ENCODE measurements around the gene PTGES2. TPM values are rescaled to one million over a fixed set of nuclear protein-coding genes. Genes with fewer than 3 reads are reported as not detected.

The PTGES2 gene
- polyA plus RNA-seq, 1 donor from 2014 or later = 55.9 TPM

DNA sequence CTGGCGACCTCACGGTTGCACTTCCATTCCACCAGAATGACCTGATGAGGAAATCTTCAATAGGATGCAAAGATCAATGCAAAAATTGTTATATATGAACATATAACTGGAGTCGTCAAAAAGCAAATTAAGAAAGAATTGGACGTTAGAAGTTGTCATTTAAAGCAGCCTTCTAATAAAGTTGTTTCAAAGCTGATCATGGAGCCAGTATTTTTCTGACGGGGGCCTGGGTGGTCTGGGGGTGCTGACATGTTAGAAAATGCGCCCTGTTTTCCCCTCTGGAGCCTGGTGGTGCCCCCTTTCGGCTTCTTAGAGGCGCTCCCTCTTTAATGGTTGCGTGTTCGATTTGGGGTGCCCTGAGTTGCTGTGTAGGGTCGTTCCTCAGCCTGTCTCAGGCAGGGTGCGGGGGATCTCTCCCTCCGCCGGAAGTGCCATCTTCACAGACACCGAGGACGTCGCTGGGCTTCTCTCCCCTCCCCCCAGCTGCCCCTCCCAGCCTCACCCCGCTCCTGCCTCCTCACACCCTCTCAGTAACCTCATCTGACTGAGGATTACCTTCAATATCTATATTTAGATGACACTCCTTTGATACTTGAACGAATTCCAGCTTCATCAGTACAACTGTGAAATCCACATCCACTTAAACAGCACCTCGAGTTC lies 18.3 kb downstream of the PTGES2 start:
- Histone ChIP-seq H3K27me3 (ENCODE audit: insufficient read depth, low read depth, low read length) (no peaks in the 10 kb centered on the region), H3F3A (ENCODE audit: insufficient read depth, low read length, poor library complexity, severe bottlenecking) (no peaks in the 10 kb centered on the region), H3K4me3 (ENCODE audit: low read length) (no peak overlapping the region), H3K27ac (ENCODE audit: low read length) (no peak overlapping the region), H3K9me3 (ENCODE audit: low read length) (no peaks in the 10 kb centered on the region), H2AFZ (ENCODE audit: low read depth, low read length) (no peak overlapping the region), H3K36me3 (ENCODE audit: insufficient read depth, low read length) (no peaks in the 10 kb centered on the region), H3K79me2 (replicated peaks; ENCODE audit: insufficient read depth, low read length) (no peaks in the 10 kb centered on the region), H3K9me2 (ENCODE audit: insufficient read depth, low read length) (no peaks in the 10 kb centered on the region), H3K9ac (ENCODE audit: low read length) (no peak overlapping the region), H3K4me2 (ENCODE audit: low read length) (no peak overlapping the region), H4K20me1 (ENCODE audit: insufficient read depth) (no peaks in the 10 kb centered on the region)
- no peak for TF ChIP-seq EZH2 (IDR thresholded peaks at IDR 0.05; ENCODE audit: borderline replicate concordance, insufficient read depth, low read length, poor library complexity, severe bottlenecking)
- TF ChIP-seq RAD21 (conservative IDR thresholded peaks at IDR 0.05) = no peak
- TF ChIP-seq TAF1 (IDR thresholded peaks at IDR 0.05; ENCODE audit: low read depth) = no peak
- no peak for TF ChIP-seq EP300 (conservative IDR thresholded peaks at IDR 0.05; ENCODE audit: poor library complexity, severe bottlenecking)
- TF ChIP-seq, protein P1, sequence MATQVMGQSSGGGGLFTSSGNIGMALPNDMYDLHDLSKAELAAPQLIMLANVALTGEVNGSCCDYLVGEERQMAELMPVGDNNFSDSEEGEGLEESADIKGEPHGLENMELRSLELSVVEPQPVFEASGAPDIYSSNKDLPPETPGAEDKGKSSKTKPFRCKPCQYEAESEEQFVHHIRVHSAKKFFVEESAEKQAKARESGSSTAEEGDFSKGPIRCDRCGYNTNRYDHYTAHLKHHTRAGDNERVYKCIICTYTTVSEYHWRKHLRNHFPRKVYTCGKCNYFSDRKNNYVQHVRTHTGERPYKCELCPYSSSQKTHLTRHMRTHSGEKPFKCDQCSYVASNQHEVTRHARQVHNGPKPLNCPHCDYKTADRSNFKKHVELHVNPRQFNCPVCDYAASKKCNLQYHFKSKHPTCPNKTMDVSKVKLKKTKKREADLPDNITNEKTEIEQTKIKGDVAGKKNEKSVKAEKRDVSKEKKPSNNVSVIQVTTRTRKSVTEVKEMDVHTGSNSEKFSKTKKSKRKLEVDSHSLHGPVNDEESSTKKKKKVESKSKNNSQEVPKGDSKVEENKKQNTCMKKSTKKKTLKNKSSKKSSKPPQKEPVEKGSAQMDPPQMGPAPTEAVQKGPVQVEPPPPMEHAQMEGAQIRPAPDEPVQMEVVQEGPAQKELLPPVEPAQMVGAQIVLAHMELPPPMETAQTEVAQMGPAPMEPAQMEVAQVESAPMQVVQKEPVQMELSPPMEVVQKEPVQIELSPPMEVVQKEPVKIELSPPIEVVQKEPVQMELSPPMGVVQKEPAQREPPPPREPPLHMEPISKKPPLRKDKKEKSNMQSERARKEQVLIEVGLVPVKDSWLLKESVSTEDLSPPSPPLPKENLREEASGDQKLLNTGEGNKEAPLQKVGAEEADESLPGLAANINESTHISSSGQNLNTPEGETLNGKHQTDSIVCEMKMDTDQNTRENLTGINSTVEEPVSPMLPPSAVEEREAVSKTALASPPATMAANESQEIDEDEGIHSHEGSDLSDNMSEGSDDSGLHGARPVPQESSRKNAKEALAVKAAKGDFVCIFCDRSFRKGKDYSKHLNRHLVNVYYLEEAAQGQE (IDR thresholded peaks at IDR 0.05; ENCODE audit: borderline replicate concordance) = no peak
- TF ChIP-seq POLR2AphosphoS5 (IDR thresholded peaks at IDR 0.05) = no peak
- TF ChIP-seq MXI1 (conservative IDR thresholded peaks at IDR 0.05; ENCODE audit: poor library complexity, severe bottlenecking) = no peak
- TF ChIP-seq SMC3 (conservative IDR thresholded peaks at IDR 0.05; ENCODE audit: poor library complexity) = no peak
- TF ChIP-seq, protein P2, sequence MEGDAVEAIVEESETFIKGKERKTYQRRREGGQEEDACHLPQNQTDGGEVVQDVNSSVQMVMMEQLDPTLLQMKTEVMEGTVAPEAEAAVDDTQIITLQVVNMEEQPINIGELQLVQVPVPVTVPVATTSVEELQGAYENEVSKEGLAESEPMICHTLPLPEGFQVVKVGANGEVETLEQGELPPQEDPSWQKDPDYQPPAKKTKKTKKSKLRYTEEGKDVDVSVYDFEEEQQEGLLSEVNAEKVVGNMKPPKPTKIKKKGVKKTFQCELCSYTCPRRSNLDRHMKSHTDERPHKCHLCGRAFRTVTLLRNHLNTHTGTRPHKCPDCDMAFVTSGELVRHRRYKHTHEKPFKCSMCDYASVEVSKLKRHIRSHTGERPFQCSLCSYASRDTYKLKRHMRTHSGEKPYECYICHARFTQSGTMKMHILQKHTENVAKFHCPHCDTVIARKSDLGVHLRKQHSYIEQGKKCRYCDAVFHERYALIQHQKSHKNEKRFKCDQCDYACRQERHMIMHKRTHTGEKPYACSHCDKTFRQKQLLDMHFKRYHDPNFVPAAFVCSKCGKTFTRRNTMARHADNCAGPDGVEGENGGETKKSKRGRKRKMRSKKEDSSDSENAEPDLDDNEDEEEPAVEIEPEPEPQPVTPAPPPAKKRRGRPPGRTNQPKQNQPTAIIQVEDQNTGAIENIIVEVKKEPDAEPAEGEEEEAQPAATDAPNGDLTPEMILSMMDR (IDR thresholded peaks at IDR 0.05; ENCODE audit: poor library complexity, severe bottlenecking) = no peak

DNA sequence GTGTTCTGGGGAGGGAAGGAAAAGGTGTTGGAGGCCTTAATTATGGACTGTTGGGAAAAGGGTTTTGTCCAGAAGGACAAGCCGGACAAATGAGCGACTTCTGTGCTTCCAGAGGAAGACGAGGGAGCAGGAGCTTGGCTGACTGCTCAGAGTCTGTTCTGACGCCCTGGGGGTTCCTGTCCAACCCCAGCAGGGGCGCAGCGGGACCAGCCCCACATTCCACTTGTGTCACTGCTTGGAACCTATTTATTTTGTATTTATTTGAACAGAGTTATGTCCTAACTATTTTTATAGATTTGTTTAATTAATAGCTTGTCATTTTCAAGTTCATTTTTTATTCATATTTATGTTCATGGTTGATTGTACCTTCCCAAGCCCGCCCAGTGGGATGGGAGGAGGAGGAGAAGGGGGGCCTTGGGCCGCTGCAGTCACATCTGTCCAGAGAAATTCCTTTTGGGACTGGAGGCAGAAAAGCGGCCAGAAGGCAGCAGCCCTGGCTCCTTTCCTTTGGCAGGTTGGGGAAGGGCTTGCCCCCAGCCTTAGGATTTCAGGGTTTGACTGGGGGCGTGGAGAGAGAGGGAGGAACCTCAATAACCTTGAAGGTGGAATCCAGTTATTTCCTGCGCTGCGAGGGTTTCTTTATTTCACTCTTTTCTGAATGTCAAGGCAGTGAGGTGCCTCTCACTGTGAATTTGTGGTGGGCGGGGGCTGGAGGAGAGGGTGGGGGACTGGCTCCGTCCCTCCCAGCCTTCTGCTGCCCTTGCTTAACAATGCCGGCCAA lies 19.1 kb downstream of the PTGES2 start:
- no peak overlapping the region for H3K9ac ChIP-seq (ENCODE audit: low read length)

More for the DNA sequence above, 19.1 kb downstream of the PTGES2 start:
- H3K27me3 ChIP-seq (ENCODE audit: insufficient read depth, low read depth, low read length) = no peaks in the 10 kb centered on the region
- no peak overlapping the region for H3K4me3 ChIP-seq (ENCODE audit: low read length)
- H3K9me3 ChIP-seq (ENCODE audit: low read length) = no peaks in the 10 kb centered on the region
- no peaks in the 10 kb centered on the region for H3K9me2 ChIP-seq (ENCODE audit: insufficient read depth, low read length)
- H3K4me2 ChIP-seq (ENCODE audit: low read length) = no peak overlapping the region
- no peak overlapping the region for H2AFZ ChIP-seq (ENCODE audit: low read depth, low read length)
- H4K20me1 ChIP-seq (ENCODE audit: insufficient read depth) = no peaks in the 10 kb centered on the region
- H3F3A ChIP-seq (ENCODE audit: insufficient read depth, low read length, poor library complexity, severe bottlenecking) = no peaks in the 10 kb centered on the region
- no peak overlapping the region for H3K27ac ChIP-seq (ENCODE audit: low read length)
- TF ChIP-seq, protein P1 (IDR thresholded peaks at IDR 0.05; ENCODE audit: borderline replicate concordance) = no peak
- TF ChIP-seq SMC3 (conservative IDR thresholded peaks at IDR 0.05; ENCODE audit: poor library complexity) (no peak), RAD21 (conservative IDR thresholded peaks at IDR 0.05) (no peak), TAF1 (IDR thresholded peaks at IDR 0.05; ENCODE audit: low read depth) (no peak)
- TF ChIP-seq, protein P2 (IDR thresholded peaks at IDR 0.05; ENCODE audit: poor library complexity, severe bottlenecking) = no peak
- no peaks in the 10 kb centered on the region for H3K79me2 ChIP-seq (replicated peaks; ENCODE audit: insufficient read depth, low read length)
- H3K36me3 ChIP-seq (ENCODE audit: insufficient read depth, low read length) = no peaks in the 10 kb centered on the region

Measured in neural cell (in vitro differentiated cells).